ENCODE data around the gene COL4A2.

COL4A2 gene

DNA sequence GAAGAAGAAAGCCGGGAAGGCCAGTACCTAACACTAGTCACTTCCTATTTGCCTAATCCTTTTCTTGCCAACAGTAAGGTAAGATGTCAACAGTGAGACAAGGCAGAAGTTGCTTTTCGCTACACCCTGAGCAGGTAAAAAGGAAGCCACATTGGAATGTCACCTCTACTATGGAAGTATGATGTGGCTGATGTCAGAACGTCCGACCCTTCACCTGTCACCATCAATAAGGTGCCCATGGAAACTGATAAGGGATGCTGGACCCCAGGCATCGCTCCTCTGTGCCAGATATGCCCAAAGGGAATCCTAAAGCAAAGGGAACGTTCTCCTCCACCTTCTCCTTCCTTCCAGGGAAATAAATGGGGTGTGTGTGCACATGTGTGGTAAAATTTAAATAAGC is 34.4 kb upstream of the COL4A2 start:
- DNase-seq = no peak

DNA sequence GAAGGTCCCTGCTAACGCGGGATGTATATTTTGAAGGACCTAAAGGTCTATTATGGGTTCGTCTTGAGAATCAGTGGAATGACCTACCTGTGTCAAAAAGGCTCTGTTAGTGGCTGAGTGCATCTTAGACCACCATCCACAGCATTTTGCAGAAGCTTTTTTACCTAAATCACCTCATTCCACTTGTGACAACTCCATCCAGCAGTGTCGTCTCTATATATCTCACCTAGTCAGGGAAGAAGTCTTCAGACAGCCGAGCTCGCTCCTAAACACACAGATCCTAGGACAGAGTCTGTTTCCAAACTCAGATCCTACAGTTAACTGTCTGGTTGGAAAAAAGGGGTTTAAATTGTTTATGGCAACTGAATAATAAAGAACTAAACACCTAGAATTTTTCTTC is 33.8 kb upstream of the COL4A2 start:
- no peak for DNase-seq

DNA sequence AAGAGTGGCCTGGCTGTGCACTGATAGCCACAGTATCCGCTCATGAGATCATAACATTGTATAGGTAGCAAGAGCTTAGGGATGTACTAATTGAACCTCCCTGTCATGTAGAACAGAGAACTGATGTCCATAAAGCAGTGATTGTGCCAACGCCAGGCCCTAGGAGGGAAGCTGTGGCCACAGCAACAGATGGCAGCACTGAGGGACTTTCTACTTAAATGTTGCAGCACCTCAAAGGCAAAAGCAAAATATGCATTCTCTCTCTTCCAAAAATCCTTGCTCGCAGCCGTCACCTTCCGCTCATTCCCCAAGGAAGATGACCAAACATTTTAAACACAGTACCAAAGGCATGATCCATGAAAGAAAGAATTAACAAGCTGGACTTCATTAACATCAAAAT is 32.4 kb upstream of the COL4A2 start:
- DNase-seq = no peak

DNA sequence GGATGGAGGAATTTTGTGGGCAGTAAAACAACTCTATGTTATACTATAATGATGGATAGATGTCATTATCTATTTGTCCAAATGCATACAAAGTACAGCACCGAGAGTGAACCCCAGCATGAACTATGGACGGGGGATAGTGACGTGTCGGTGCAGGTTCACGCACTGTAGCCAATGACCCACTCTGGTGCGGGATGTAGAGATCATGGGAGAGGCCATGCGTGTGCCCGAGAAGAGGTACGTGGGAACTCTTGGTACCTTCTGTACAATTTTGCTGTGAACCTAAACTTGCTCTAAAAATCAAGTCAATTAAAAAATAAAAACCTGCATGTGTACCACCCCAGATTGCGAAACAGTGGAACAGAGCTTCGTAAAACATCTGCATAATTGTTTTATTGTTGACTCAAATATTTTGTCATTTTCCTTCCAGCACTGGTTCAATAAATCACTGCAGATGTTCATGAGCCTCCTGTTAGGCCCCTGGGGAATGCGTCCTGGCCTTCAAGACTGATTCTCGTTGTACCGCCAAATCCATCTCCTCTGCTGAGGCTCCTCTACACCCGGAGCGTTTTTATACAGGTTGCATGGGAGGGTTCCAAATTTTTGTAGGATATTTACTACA is 31.0 kb upstream of the COL4A2 start:
- no peak for DNase-seq

DNA sequence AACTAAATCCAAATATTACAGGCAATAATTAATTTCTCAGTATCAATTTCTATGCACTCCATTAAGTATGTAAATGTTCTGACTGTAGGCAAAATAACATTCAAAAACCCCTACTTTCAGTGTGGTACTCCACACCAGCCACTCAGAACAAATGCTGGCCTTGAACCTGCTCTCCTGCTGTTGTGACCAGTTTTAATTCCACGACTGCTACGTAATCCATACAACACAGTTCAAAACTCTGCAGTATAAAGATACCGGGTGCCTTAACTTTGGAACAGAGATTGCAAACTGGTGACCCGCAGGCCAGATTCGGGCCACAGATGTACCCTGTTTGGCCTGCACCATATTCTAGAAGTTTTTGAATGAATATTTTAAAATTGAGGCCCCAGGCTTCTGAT is 30.5 kb upstream of the COL4A2 start:
- no peak for DNase-seq

DNA sequence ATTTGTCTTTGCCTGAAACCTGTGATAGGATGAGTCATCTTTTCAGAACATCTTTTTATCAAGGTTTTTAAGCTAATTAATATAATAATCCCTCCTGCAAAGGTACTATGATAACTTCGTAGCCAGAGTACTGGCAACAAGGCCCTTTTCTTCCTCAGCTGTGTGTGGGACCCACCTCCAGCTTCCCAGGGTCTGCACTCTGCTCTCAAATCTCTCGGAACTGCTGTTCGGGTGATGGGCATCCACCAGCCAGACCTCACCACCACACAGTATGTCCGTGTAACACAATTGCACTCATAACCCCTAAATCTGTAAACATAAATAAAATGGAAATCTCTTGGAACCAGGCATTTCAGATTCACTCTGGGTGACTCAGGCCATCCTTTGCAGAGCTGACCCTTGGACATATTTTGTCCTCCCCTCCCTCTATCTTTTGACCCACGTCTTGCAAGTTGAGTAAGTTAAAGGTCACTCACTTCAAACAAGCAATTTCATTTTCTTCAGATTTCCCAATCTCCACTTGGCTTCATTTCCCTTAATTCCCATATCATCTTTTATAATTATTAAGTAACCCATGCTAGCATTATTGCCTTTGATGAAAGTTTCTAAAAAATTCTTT is 29.6 kb upstream of the COL4A2 start:
- no peak for DNase-seq

DNA sequence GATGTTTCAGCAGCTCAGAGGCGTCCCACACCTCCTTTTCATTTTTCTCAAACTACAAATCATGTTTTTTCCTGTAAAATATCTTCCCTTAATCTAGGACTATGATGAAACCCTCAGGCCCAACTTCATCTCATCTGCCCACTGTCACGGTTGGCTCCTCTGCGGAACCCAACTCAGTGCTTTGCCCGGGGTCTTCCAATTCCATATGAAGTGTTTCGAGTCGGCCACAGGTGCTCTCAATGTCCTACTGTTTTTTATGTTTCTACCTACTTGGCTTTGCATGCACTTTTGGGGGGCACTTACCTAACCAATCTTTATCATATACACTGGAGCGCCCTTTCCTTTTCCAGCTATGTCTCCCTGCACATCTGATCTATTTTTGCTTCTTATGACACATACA is 28.2 kb upstream of the COL4A2 start:
- DNase-seq = no peak

DNA sequence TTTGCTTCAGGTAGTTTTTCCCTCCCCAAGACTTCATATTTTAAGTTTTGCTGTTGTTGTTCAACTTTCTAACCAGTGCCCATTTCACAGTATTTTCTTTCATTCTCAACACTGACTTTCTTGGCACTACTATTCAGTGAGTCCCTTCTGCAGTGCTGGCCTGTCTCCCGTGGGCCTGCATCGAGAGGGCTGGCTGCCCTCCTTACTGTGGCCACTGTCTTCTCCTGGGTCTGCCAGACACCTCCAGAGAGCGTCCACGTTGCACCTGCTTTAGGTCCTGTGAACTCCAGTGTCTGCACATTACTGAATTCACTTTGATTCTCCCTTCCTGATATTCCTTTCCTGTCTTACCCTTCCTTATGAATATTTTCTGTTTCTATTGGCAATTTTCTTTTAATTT is 27.4 kb upstream of the COL4A2 start:
- no peak for DNase-seq

DNA sequence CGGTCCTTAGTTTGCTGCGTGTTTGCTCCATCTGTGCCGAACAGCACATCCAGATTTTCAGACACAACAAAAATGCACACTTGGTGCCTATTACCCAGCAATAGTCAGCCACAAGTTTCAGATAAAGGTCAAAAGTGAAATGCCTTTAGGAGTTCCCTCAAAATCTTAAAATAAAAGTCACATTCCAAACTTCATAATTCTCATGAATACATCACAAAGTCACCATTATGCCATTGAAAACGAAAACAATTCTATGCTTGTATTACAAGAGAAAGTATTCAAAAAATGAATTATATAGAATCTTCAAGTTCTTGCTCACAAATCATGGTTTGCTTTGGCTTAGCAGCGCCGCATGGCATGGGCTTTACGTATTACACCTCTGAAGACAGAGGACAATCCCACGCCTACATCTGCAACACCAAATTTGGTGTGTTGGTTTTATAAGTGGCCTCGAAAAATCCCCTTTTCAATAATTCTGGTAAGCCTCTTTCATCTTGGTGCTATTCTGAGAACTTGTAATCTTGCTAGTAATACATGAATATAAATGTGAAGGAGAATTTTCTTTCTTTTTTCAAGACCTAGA is 26.8 kb upstream of the COL4A2 start:
- DNase-seq = no peak

DNA sequence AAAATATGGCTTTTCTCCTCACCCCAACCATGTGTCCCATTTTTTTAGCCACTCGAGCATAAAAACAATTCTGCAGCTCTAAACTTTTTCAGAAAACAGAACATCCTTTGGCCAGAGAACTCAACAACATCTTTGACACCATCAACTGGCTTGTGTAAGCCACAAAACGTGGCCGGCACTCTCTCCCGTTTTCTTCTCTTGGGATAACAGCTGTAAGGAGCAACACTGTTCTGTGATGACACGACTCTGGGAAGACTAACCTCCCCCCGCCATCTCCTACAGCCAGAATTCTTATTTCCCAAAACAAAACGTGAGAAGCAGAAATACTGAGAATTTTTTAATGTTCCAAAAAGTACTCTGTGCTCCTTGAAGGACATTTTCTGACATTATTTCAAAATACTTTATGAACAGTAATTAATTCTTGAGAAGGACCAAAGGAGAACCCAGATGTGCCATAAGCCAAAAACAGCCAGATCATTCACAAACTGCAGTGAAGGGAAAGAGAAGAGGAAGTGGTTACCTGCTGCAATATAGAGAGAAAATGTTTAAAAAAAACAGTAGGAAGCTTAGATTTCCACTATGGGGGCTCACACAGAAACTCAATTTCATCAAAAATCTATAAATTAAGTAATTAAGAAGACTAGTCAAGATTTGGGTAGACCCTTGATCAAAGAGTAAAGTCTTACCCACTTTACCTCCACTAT is 25.9 kb upstream of the COL4A2 start:
- no peak for DNase-seq

DNA sequence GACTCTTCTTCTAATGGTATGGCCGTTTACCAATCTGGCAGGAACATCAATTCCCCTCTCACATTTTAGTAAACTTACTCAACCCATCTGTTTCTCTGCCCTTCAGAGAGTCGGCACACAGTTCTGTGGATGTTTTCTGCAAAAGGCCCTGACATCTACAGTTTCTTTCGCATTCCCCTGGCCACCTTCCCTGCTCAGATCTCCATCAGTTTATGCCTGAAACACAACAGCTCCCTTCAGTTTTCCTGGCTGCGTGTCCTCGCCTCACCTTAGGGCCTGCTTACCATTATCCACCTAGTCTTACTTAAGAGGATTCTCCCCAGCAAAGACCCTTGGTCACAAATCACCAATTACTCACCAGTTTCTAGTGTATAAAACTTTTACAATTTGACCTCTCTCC is 25.3 kb upstream of the COL4A2 start:
- no peak for DNase-seq

DNA sequence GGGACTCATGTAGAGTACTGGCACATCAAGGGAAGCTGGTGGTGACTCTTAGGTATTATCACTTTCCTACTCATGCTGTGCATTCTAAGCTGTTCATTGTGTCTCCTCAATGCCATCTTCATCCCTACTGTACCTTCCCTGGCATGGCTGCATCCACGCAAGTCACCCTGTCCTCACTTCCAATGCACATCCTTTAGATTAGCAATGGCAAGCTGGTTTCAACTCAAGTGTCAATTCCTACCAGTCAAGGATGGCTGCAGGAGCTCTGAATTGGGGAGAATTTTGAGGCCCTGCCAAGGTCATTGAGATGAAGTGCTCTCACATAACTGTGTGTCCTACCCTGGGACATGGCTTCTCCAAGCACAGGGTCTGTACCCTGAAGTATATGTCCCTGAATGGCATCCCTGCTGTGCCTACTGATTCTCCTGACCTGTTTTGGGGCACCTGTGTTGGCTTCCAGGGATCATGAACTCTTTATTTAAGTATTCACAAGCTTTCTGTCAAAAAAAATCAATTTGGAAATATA is 24.7 kb upstream of the COL4A2 start:
- DNase-seq = no peak

DNA sequence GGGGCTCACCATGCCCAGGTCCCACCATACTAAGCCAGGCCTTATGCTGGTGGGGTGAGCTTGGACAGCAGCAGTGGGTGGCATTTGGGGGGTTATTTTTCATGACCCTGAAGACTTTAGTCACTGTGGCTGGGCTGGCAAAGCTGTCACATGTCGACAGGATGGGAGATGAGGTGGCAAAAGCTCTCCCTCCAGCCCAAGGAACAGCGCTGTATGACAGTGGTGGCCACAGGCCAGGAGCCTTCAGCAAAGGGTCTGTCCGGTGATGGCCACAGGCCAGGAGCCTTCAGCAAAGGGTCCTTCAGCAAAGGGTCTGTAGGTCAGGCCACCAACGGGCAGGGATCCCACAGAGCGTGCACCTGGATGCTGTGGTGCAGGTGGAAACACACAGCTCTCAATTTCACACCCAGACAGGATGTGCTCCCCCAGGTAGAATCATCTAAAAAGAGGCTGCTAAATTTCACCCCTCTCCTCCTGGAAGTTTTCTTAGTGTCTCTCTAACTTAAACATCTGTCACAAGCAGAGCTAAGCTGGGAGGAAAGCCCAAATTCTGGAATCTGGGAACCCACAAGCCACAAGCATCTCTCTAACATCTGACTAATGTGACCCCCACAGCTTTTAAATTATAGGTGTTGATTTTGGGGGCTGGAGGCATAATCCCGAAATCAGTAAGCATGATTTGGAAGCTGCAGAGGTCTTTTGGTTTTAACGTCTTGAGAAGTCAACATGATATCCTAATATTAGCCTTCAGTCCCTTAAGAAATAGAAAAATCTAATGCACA is 23.2 kb upstream of the COL4A2 start:
- no peak for DNase-seq

DNA sequence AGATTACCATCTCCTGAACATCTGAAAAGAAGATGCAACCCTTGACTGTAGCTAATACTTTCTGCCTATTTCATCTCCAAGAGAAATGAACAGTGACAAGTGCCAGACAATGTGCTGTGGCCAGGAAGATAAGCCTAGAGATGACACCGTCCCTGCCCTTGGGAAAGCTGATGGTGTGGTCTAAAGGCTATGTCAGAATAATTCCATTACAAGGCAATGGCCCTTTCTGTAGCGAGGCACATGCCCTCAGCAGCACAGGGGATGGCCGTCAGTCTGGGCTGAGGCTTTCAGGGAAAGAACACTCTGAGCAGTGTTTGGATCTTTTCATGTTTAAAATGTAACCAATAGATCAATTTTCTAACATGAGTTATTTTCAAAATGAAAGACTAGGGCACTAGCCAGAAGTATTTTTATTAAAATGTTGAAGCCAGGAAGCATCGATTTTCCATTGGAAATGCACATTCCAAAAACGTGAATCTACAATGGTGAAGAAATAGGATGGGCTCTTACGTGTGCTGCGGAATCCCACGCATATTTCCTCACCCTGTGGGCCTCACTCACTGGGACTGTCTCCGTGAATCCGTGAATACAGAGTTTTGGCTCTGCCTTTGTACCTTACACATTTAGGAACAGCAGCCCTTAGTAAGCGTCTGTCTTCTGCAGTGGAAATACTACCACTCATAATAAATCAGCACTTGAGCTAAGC is 22.2 kb upstream of the COL4A2 start:
- no peak for DNase-seq

DNA sequence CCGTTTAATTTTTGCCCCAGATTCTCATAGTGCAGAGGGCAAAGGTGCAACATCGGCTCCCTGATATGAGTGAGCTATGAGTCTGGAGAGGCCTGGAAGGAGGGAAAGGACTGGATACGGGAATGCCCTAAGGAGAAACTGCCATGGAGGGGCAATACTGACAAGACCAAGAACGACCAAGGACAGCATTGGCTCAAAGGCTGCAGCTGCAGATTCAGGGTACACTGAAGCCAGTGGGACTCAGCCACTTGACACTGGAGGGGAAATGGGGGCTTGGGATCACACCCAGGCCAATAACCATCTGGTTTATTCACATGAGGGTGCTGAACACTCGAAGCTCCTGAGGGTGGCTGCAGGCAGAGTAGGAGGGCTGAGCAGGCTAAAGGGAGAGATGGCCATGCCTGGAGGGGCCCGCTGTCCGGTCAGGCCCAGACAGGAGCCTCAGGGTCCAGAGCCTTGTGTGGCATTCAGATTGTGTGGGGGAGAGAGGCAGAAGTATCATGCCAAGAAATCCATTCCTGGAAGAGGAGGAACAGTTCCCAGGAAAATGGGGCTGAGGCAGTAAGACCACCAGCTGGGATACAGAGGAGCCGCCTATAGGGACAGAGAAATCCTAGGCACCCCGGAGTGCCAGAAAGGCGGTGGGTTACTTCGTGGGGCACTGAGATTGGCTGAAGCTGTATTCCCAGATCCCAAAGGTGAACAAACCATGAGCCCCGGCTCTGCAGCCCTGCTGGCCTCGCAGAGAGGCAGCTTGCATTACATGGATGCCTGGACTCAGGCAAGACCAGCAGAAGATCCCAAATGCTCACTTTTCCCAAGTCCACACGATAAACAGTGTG is 20.9 kb upstream of the COL4A2 start:
- no peak for DNase-seq

DNA sequence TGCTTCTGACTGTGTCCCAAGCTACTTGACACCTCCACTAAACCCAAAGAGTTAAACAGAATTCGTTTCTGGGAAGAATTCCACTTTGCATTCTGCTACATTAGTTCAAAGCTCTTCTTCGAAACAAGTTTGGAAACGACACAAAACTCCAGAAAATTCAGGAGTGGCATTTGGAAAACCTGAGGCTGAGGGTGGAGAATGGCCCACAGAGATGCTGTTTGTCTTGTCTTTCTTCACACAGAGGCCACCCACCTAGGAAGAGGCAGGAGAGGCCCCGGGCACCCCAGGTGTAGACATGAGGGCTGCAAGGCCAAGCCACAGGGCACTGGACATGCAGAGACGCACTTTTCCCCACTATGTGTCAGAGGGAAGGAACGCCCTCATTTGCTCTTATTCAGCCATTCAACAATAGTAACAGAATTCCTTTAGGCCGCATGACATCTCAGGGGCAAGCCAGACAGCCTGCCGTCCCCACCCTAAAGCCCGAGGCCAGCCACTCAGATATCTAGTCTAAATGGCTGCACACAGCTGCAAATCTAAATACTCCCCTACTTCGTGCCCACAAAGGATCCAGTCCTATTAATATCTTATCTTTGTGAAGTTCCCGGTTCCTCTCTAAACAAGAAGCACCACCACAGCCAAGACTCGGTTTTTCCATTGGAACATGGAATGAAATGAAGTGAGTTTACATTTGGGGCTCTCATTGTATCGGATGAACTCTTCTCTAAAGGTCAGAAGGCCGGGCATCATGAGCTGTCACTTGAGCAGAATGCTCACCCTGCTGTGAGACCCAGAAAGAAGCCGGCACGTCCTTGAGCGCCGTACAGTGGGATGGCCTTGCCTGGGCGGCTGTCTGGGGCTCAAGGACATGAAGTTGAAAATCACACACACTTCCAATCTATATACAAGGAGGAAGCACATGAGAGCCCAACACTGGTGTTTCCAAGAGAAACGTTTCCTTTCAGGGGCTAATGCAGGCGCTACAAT is 20.0 kb upstream of the COL4A2 start:
- no peak for DNase-seq

DNA sequence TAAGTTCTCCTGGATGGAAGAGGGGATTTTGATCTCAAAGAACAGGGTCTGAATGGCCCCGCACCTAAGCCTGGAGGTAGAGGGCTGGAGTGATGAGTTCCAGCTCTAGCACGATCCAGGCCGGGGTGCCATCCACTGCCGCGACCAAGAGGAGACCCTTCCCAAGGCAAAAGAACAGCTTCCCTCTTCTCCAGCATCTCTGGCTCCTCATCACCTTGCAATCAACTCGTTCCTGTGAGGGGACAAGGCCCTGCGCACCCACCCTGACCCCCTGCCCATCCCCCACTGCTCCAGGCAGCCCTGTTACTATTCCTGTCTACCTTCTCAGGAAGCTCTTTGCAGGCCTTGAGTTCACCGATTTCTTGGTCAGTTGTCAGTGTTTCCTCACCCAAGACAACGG is 17.9 kb upstream of the COL4A2 start:
- no peak for DNase-seq

DNA sequence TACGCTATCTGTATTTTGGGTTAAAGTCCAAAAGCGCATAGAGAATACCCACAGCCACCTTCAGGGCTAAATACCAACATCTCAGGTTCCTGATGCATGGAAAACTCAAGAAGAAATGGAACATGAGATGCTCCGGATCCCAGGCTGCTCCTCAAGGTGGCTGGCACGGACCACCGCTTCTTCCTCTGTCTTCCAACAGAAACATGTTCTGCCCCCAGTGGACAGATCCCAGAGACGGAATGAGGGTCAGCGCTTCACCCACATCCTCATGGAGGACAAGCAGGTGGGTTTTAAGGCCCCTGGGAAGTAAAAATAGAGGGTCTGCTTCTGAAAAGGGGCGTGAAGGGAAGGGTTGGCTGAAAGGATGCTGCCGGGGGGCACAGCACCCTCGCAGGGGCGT is 17.4 kb upstream of the COL4A2 start:
- no peak for DNase-seq

DNA sequence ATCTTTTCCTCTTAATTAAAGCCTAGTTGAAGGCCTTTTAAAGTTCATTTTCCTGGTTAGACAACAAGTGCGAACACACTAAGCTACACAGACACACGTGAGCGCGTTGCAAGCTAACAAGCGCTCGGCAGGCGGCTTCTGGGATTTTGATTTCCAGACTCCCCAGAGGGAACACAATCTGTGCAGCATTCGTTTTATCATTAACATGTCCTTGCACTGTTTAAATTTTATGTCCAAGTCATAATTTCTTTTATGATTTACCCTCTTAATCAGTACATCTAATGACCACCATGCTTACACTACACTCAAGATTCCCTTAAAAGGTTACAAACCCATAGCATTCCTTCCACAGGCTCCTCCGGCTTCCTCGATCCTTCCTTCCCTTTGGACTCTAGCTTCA is 16.9 kb upstream of the COL4A2 start:
- no peak for DNase-seq

DNA sequence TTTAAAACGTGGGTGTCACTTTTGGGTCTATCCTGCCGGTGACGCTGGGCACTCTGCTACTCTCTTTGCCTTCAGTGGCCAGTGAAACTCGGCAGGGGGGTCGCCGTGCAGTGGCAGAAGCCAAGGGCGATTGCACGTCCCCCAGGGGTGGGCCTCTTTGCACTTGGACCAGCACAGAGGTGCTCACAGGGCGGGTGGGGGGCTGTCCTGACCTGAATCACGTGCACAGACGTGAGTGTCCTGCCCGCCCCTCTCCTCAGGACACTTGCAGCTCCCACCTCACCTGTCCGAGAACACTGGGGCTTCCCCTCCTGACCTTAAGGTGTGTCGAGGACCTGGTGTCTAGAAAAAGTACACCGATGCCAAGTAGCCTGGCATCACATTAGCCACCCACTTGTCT is 16.3 kb upstream of the COL4A2 start:
- no peak for DNase-seq
